WTC11 (cell line): ENCODE measurements around the gene SIRPG. TPM values are rescaled to one million over a fixed set of nuclear protein-coding genes. Genes with fewer than 3 reads are reported as not detected.
"Not testable (repeated sequence)": the region's sequence is repeated elsewhere in the genome, so short reads cannot be mapped to it uniquely, and the experiment has no call there.

ENCODE experiments used
- ATAC-seq: fragments of 200-7000 bp; cut with Tn5 transposase; 2 replicates; pipeline ENCODE4 v1.10.0; 2021; ENCODE audit warnings: mild to moderate bottlenecking, moderate library complexity
- CTCF ChIA-PET: fragments of 300-600 bp; sonication (Branson Sonifier 250); formaldehyde crosslinking; loops from one replicate; lab custom pipeline; 2021; ENCODE audit warnings: antibody characterized with exemption; lab: Charles Lee
- POLR2A ChIA-PET: fragments of 350-600 bp; sonication (Branson Sonifier 250); formaldehyde crosslinking; loops from one replicate; lab custom pipeline; 2021; ENCODE audit warnings: antibody characterized with exemption; lab: Charles Lee
- DNase-seq: peaks from one replicate; pipeline ENCODE4 v3.0.0; 2021; ENCODE audit warnings: low spot score
- H3K27ac Mint-ChIP-seq: 2 replicates; pipeline ENCODE4 v1.8.0; 2021; ENCODE audit warnings: mixed read lengths
- H3K27me3 Mint-ChIP-seq: 2 replicates; pipeline ENCODE4 v1.8.0; 2021; ENCODE audit warnings: low read depth, mild to moderate bottlenecking, moderate library complexity, mixed read lengths
- H3K36me3 Mint-ChIP-seq: 2 replicates; pipeline ENCODE4 v1.8.0; 2021; ENCODE audit warnings: mixed read lengths
- H3K4me1 Mint-ChIP-seq: 2 replicates; pipeline ENCODE4 v1.8.0; 2022; ENCODE audit warnings: mixed read lengths
- H3K4me3 Mint-ChIP-seq: 2 replicates; pipeline ENCODE4 v1.8.0; 2021; ENCODE audit warnings: mild to moderate bottlenecking, moderate library complexity, mixed read lengths
- H3K9me3 Mint-ChIP-seq: 2 replicates; pipeline ENCODE4 v1.8.0; 2021; ENCODE audit warnings: mixed read lengths
- ATF3 ChIP-seq: sonication (generic); formaldehyde crosslinking; conservative IDR thresholded peaks from 2 replicates; pipeline ENCODE4 v1.8.1; 2022; ENCODE audit warnings: mild to moderate bottlenecking, missing genetic modification reagents
- EMX1 ChIP-seq: fragments of 250-450 bp; sonication (Bioruptor Pico); IDR thresholded peaks from 2 replicates; pipeline ENCODE4 v1.8.0; 2021; ENCODE audit warnings: mild to moderate bottlenecking
- FOXJ3 ChIP-seq: sonication (generic); formaldehyde crosslinking; IDR thresholded peaks from 2 replicates; pipeline ENCODE4 v1.9.0; 2021; ENCODE audit warnings: missing genetic modification reagents, mild to moderate bottlenecking, borderline replicate concordance
- GTF2I ChIP-seq: fragments of 250-450 bp; sonication (Bioruptor Pico); conservative IDR thresholded peaks from 2 replicates; pipeline ENCODE4 v1.4.0; 2021; ENCODE audit warnings: mild to moderate bottlenecking
- JUN ChIP-seq: sonication (generic); formaldehyde crosslinking; IDR thresholded peaks from 2 replicates; pipeline ENCODE4 v1.8.0; 2023; ENCODE audit warnings: mild to moderate bottlenecking, missing genetic modification reagents
- NFE2L1 ChIP-seq: sonication (generic); formaldehyde crosslinking; IDR thresholded peaks from 2 replicates; pipeline ENCODE4 v1.8.1; 2023; ENCODE audit warnings: missing genetic modification reagents
- NR2C2 ChIP-seq: sonication (generic); formaldehyde crosslinking; IDR thresholded peaks from 2 replicates; pipeline ENCODE4 v1.8.0; 2022; ENCODE audit warnings: mild to moderate bottlenecking, missing genetic modification reagents
- OVOL2 ChIP-seq: fragments of 250-450 bp; sonication (Bioruptor Pico); IDR thresholded peaks from 2 replicates; pipeline ENCODE4 v1.9.0; 2021; ENCODE audit warnings: mild to moderate bottlenecking, borderline replicate concordance
- SMAD4 ChIP-seq: sonication (generic); formaldehyde crosslinking; IDR thresholded peaks from 2 replicates; pipeline ENCODE4 v1.8.0; 2022; ENCODE audit warnings: mild to moderate bottlenecking, missing genetic modification reagents
- STAT6 ChIP-seq: sonication (generic); formaldehyde crosslinking; conservative IDR thresholded peaks from 2 replicates; pipeline ENCODE4 v1.8.1; 2023; ENCODE audit warnings: mild to moderate bottlenecking, low read depth, missing genetic modification reagents, moderate library complexity
- TEAD1 ChIP-seq: sonication (generic); formaldehyde crosslinking; IDR thresholded peaks from 2 replicates; pipeline ENCODE4 v1.8.0; 2022; ENCODE audit warnings: mild to moderate bottlenecking, missing genetic modification reagents
- TEAD4 ChIP-seq: sonication (generic); formaldehyde crosslinking; IDR thresholded peaks from 2 replicates; pipeline ENCODE4 v1.8.0; 2022; ENCODE audit warnings: mild to moderate bottlenecking, missing genetic modification reagents
- ZNF138 ChIP-seq: sonication (generic); formaldehyde crosslinking; conservative IDR thresholded peaks from 2 replicates; pipeline ENCODE4 v1.8.1; 2022; ENCODE audit warnings: mild to moderate bottlenecking, moderate library complexity, missing genetic modification reagents
- ZNF232 ChIP-seq: sonication (generic); formaldehyde crosslinking; IDR thresholded peaks from 2 replicates; pipeline ENCODE4 v1.8.0; 2022; ENCODE audit warnings: mild to moderate bottlenecking, missing genetic modification reagents
- ZNF317 ChIP-seq: sonication (generic); formaldehyde crosslinking; IDR thresholded peaks from 2 replicates; pipeline ENCODE4 v1.8.1; 2023; ENCODE audit warnings: low read depth, mild to moderate bottlenecking, moderate library complexity, missing genetic modification reagents, borderline replicate concordance
- ZNF416 ChIP-seq: fragments of 250-450 bp; sonication (Bioruptor Pico); IDR thresholded peaks from 2 replicates; pipeline ENCODE4 v1.9.0; 2021; ENCODE audit warnings: mild to moderate bottlenecking, inconsistent platforms
- total RNA-seq: library from RNA; stranded (reverse); gene quantifications from 3 replicates; pipeline ENCODE4 v1.2.3, GENCODE V29; 2021
- TF ChIP-seq, protein P1 (sequence below): sonication (generic); formaldehyde crosslinking; IDR thresholded peaks from 2 replicates; pipeline ENCODE4 v1.8.1; 2022; ENCODE audit warnings: mild to moderate bottlenecking, moderate library complexity, missing genetic modification reagents
- TF ChIP-seq, protein P2 (sequence below): sonication (generic); formaldehyde crosslinking; IDR thresholded peaks from 2 replicates; pipeline ENCODE4 v1.8.0; 2022; ENCODE audit warnings: mild to moderate bottlenecking, missing genetic modification reagents
- TF ChIP-seq, protein P3 (sequence below): sonication (generic); formaldehyde crosslinking; IDR thresholded peaks from 2 replicates; pipeline ENCODE4 v1.8.0; 2022; ENCODE audit warnings: mild to moderate bottlenecking, missing genetic modification reagents

Gene SIRPG
- total RNA-seq, 1 experiment from 2014 or later = not detected

GRCh38 chr20:1618954-1619540 lies 38.5 kb downstream of the SIRPG start (continued):
- TF ChIP-seq JUN (CRISPR knock-in tag) = no peak
- TF ChIP-seq, protein P1, sequence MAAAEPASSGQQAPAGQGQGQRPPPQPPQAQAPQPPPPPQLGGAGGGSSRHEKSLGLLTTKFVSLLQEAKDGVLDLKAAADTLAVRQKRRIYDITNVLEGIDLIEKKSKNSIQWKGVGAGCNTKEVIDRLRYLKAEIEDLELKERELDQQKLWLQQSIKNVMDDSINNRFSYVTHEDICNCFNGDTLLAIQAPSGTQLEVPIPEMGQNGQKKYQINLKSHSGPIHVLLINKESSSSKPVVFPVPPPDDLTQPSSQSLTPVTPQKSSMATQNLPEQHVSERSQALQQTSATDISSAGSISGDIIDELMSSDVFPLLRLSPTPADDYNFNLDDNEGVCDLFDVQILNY (CRISPR knock-in tag) = no peak

DNA sequence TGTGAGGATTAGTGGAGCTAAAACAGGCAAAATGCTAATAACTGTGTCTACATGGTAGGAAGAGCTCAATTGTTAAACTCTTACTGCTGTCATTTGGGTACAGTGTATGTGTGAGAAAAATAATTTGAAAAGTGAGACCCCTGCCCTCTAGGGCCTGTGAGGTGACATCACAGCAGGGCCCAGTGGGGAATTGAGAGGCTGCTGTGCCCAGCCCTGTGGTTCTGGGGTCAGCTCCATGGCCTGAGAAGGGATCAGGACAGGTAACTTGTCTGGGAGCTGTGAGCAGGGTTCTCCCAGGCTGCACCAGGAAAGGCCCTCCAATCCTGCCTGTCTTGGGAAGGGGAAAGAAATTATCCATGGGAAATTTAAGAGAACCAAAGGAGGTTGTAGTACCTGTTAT lies 39.1 kb downstream of the SIRPG start:
- peaks cover 7% of the 10 kb centered on the region; the same call in 1 of the 2 replicates for H3K36me3 Mint-ChIP-seq
- no peak for DNase-seq
- ChIA-PET POLR2A (no interaction called here), CTCF (interaction anchor here (1.0 kb wide), 1 partner anchor 13 kb away, joined by 3 read pairs; no protein-coding TSS in a partner anchor)
- ATAC-seq = no peak
- peaks cover 15% of the 10 kb centered on the region for H3K9me3 Mint-ChIP-seq
- no peak overlapping the region for H3K27ac Mint-ChIP-seq
- TF ChIP-seq NFE2L1 (CRISPR knock-in tag) = no peak
- TF ChIP-seq, protein P2, sequence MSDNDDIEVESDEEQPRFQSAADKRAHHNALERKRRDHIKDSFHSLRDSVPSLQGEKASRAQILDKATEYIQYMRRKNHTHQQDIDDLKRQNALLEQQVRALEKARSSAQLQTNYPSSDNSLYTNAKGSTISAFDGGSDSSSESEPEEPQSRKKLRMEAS = no peak
- TF ChIP-seq STAT6 (CRISPR knock-in tag) = no peak
- TF ChIP-seq SMAD4 (CRISPR knock-in tag) = no peak
- no peak for TF ChIP-seq FOXJ3 (CRISPR knock-in tag)
- TF ChIP-seq, all 79 proteins: peak for 0
- H3K4me3 Mint-ChIP-seq = no peak overlapping the region
- peaks cover 10% of the 10 kb centered on the region for H3K4me1 Mint-ChIP-seq
- H3K27me3 Mint-ChIP-seq = peaks cover 8% of the 10 kb centered on the region

DNA sequence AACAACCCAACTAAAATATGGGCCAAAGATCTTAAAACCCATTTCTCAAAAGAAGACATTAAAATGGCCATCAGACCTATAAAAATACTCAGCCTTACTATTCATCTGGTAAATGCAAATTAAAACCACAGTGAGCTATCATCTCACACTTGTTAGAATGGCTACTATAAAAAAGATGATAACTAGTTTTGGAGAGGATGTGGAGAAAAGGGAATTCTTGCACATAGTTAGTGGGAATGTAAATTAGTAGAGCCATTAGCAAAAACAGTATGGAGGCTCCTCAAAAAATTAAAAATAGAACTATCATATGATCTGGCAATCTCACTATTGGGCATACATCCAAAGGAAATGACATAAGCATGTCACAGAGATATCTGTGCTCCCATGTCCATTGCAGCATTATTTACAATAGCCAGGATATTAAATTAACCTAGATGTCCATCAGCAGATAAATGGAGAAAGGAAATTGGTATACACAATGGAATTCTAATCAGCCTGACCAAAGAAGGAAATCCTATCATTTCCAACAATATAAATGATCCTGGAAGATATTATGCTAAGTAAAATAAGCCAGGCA lies 40.6 kb downstream of the SIRPG start:
- H3K4me1 Mint-ChIP-seq = no peaks in the 10 kb centered on the region
- no peak for DNase-seq
- peaks cover 7% of the 10 kb centered on the region; the same call in 1 of the 2 replicates for H3K36me3 Mint-ChIP-seq
- POLR2A ChIA-PET = no interaction called here
- no peak for ATAC-seq
- peaks cover 15% of the 10 kb centered on the region for H3K9me3 Mint-ChIP-seq
- H3K4me3 Mint-ChIP-seq = no peak overlapping the region
- H3K27ac Mint-ChIP-seq = no peak overlapping the region
- TF ChIP-seq EMX1 (CRISPR knock-in tag) = no peak
- TF ChIP-seq, protein P1 (CRISPR knock-in tag) = no peak
- TF ChIP-seq, protein P3, sequence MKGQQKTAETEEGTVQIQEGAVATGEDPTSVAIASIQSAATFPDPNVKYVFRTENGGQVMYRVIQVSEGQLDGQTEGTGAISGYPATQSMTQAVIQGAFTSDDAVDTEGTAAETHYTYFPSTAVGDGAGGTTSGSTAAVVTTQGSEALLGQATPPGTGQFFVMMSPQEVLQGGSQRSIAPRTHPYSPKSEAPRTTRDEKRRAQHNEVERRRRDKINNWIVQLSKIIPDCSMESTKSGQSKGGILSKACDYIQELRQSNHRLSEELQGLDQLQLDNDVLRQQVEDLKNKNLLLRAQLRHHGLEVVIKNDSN (CRISPR knock-in tag) = no peak
- TF ChIP-seq ZNF416 (CRISPR knock-in tag) = no peak
- TF ChIP-seq TEAD1 = no peak
- no peak for TF ChIP-seq NR2C2 (CRISPR knock-in tag)
- no peak for TF ChIP-seq ZNF317 (CRISPR knock-in tag)
- TF ChIP-seq OVOL2 (CRISPR knock-in tag) = no peak
- no peak for TF ChIP-seq ATF3 (CRISPR knock-in tag)
- TF ChIP-seq GTF2I = no peak
- no peak for TF ChIP-seq TEAD4
- no peak for TF ChIP-seq ZNF138 (CRISPR knock-in tag)
- no peak for TF ChIP-seq ZNF232 (CRISPR knock-in tag)
- TF ChIP-seq, all 79 proteins: peak for 0
- H3K27me3 Mint-ChIP-seq = peaks cover 8% of the 10 kb centered on the region
- CTCF ChIA-PET = no interaction called here

DNA sequence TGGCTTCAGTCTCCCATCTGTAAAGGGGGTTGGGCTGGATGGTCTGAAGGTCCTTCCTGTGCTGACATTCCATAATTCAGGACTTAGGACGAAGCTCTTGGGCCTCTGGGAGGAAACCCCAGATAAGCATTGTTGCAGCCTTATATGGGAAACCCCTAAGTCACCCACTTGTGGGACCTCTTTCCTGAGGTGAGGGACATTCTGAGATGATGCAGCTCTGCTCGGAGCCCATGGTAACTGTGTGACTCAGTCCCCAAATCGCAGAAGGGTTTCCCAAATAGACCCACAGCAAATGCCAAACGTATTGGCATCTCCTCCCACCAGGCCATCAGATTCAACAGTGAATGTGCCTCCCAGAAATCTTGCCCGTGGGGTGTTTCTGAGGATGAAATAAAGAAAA lies 47.2 kb downstream of the SIRPG start:
- CTCF ChIA-PET, DNase-seq, POLR2A ChIA-PET, H3K27me3 Mint-ChIP-seq, H3K4me3 Mint-ChIP-seq, ATAC-seq, H3K36me3 Mint-ChIP-seq, H3K4me1 Mint-ChIP-seq, H3K9me3 Mint-ChIP-seq, H3K27ac Mint-ChIP-seq: not testable (repeated sequence)

DNA sequence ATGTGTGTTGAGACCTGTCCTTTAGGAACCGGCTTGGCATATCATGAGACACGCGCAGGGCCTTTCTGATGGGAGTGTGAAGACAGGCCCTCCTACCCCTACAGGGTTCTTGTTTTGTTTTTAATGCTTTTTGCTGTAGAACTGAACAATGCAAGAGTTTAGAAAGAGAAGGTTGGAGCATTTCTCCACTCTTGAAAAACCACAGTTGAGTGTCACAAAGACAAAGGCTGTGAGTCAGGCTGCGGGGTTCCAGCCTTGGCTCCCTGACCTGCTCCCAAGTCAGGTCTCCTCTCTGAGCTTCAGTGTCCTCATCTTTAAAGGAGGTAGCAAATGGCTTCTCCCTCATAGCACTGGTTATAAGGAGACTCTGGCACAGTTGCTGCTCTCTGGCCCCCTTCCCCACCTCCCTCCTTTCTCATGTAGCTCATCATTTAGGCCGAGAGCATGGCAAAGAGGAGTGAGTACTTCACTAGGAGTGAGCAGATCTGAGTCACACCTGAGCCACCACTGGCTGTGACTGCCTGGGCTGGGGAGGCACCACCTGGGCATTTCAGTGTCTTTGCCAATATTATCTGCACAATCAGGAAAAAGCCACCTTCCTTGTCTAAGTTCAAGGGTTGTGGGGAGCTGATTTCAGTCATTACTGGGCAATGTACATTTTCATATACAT lies 48.8 kb downstream of the SIRPG start:
- CTCF ChIA-PET, H3K4me1 Mint-ChIP-seq, POLR2A ChIA-PET, H3K36me3 Mint-ChIP-seq, DNase-seq, H3K9me3 Mint-ChIP-seq, ATAC-seq, H3K27me3 Mint-ChIP-seq, H3K27ac Mint-ChIP-seq, H3K4me3 Mint-ChIP-seq: not testable (repeated sequence)
